Lung (tissue), 12 donors: ENCODE results near the gene ARHGAP27. TPM values are rescaled to one million over a fixed set of nuclear protein-coding genes. Genes with fewer than 3 reads are reported as not detected.
A peak's percentile ranks its signal among the peaks of the same experiment; 100 is the strongest.

ENCODE experiments used
- ATAC-seq: fragments of 200-7000 bp; cut with Tn5 transposase; one replicate; pipeline ENCODE4 v1.9.1; 2020; ENCODE audit warnings: moderate number of reproducible peaks; ENCODE audit not compliant: insufficient read depth, low FRiP score
- DNase-seq, 3 donors: peaks; one replicate each; pipeline ENCODE4 v3.0.0-alpha.2; 2013 to 2017
- H3K27ac ChIP-seq, 2 donors: one replicate each; pipeline ENCODE4 v1.5.1; 2013; ENCODE audit warnings: mild to moderate bottlenecking in 2 of 2, moderate library complexity in 2 of 2, control low read depth in 1 of 2, inconsistent platforms in 1 of 2, low read depth in 1 of 2, low read length in 1 of 2
- H3K27me3 ChIP-seq, 3 donors: one replicate each; pipeline ENCODE4 v1.5.1; 2013; ENCODE audit warnings: low read length in 2 of 3; ENCODE audit not compliant: control insufficient read depth in 3 of 3, insufficient read depth in 3 of 3
- H3K36me3 ChIP-seq, 4 donors: one replicate each; pipeline ENCODE4 v1.5.1; 2013; ENCODE audit warnings: low read length in 4 of 4, mild to moderate bottlenecking in 1 of 4, moderate library complexity in 1 of 4; ENCODE audit not compliant: control insufficient read depth in 4 of 4, insufficient read depth in 4 of 4
- H3K4me1 ChIP-seq, 5 donors: one replicate each; pipeline ENCODE4 v1.5.1; 2013; ENCODE audit warnings: low read length in 5 of 5, mild to moderate bottlenecking in 2 of 5, moderate library complexity in 1 of 5; ENCODE audit not compliant: control insufficient read depth in 5 of 5, insufficient read depth in 5 of 5
- H3K4me3 ChIP-seq: one replicate; pipeline ENCODE4 v1.5.1; 2013; ENCODE audit warnings: mild to moderate bottlenecking, control low read depth, moderate library complexity
- H3K9ac ChIP-seq, 2 donors: one replicate each; pipeline ENCODE4 v1.5.1; 2013; ENCODE audit warnings: low read length in 2 of 2, control low read depth in 1 of 2; ENCODE audit not compliant: insufficient read depth in 1 of 2
- H3K9me3 ChIP-seq, 4 donors: one replicate each; pipeline ENCODE4 v1.5.1; 2013; ENCODE audit warnings: low read length in 3 of 4, mild to moderate bottlenecking in 1 of 4, moderate library complexity in 1 of 4; ENCODE audit not compliant: control insufficient read depth in 4 of 4, insufficient read depth in 3 of 4
- whole genome bisulfite sequencing, 2 donors: extraction: QIAGEN DNeasy Blood & Tissue Kit; methylation state at CpG; one replicate each; pipeline ENCODE4 v1.1.7; 2013; 5-methylcytosine and 5-hydroxymethylcytosine counted together
- polyA plus RNA-seq, 2 donors: library from polyadenylated mRNA; stranded (reverse); fragments of 200-250 nt; gene quantifications; one replicate each; pipeline ENCODE4 v1.2.1, GENCODE V29; 2013
- total RNA-seq, 2 donors: library from RNA; depleted of rRNA in 1 of 2; stranded (reverse); fragments of >200 nt in 1 of 2; gene quantifications; one replicate each; pipeline ENCODE4 v1.2.1, GENCODE V29; 2014 to 2021
- TF ChIP-seq, protein P1 (sequence below): IDR thresholded peaks from 2 replicates; pipeline ENCODE4 v1.5.1; 2012; ENCODE audit warnings: mild to moderate bottlenecking; ENCODE audit errors: control extremely low read depth, extremely low read depth
- donor health status: control.
- donor health status: control.
- donor health status: Bipolar disorder and iron deficiency.
- donor health status: healthy.
- donor health status: DM: yes; HTN: yes; CAD: no.

Gene ARHGAP27
- total and polyA plus RNA-seq, 4 donors: 42.4 to 85.8 (median 61.8) TPM

DNA sequence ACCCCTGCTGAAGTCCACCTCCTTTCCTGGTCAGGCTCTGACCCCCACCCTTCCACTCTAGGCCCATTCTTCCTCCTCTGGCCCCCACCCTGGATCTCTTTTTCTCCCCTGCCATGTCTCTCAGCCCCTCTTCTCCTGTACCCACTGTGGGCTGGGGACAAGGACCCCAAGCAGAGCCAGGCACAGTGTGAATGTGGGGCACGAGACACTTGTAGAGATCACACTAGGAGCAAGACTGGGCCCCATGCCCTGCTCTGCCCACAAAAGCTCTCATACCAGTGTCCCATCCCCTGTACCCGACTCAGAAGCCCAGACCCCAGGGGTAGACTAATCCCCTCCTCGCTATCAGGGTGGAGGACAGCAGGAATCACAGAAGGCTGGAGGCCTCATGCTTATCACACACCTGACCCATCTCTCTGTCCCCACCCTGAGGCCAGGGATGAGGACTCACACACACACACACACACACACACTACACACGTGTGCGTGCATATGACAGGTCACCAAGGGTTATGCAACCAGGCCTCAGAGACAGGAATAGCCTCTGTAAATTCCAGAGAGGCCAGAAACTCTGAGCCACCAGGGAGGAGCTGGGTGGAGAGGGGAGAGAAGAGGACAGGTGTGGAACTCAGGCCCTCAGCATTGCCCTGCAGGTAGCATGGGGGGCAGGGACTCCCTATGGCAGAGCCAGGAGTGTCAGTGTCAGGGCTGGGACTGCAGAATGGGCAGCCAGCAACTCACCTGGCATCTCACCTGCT lies 21.1 kb downstream of the ARHGAP27 start:
- Histone ChIP-seq H3K4me1 (peaks cover 4 to 39% (median 14%) of the 10 kb centered on the region in 5 donors), H3K9me3 (no peaks in the 10 kb centered on the region), H3K27me3 (no peaks in the 10 kb centered on the region), H3K36me3 (no peaks in the 10 kb centered on the region), H3K4me3 (no peak overlapping the region), H3K27ac (peak overlapping the region in 1 of 2 donors; percentile 89), H3K9ac (no peak overlapping the region)
- 64% methylated on average over 5 of the region's 5 CpGs for WGBS, 2 donors
- ATAC-seq (no peak), DNase-seq (no peak)
- TF ChIP-seq, protein P1, sequence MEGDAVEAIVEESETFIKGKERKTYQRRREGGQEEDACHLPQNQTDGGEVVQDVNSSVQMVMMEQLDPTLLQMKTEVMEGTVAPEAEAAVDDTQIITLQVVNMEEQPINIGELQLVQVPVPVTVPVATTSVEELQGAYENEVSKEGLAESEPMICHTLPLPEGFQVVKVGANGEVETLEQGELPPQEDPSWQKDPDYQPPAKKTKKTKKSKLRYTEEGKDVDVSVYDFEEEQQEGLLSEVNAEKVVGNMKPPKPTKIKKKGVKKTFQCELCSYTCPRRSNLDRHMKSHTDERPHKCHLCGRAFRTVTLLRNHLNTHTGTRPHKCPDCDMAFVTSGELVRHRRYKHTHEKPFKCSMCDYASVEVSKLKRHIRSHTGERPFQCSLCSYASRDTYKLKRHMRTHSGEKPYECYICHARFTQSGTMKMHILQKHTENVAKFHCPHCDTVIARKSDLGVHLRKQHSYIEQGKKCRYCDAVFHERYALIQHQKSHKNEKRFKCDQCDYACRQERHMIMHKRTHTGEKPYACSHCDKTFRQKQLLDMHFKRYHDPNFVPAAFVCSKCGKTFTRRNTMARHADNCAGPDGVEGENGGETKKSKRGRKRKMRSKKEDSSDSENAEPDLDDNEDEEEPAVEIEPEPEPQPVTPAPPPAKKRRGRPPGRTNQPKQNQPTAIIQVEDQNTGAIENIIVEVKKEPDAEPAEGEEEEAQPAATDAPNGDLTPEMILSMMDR: no peak

DNA sequence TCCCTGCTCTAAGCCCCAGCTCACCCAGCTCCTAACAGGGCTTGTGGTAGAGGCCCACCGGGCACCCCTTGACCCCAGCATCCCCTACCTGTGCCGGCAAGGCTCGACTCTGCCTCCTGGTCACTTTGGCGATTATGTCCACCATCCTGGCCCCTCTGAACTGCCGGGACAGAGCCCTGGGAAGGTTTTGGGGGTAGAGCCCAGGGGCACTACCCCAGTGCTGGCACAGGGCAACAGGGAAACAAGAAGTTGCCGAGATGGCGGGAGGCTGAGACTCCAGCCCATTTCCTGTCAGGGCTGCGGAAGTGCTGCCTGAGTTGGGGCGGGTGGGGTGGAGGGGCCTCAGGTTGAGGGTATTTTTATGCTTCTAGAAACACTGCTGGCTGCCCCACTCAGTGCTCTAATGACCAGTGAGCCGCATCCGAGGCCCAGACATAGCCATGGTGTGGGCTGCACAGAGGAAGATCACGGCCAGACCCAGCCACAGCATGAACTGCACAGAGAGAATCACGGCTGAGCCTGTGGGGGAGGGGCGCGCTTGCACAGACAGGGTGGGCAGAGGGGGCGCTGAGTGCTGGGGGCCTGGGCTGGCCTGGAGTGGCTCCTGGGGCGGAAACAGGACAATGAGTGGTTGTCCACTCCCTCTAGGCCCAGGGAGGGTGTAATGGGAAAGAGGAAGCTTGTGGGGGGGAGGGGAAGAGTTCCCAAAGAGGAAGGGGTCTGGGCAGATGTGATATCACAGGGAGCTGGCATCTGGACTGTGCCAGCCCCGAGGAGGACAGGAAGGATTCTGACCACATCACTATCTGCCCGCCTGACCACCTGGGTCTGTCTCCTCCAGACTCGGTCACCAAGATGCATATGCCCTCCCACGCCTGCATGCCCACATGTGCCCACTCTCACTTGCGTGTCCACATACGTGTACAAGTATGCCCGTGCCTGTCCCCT lies 22.3 kb downstream of the ARHGAP27 start:
- ATAC-seq (no peak), DNase-seq (peak in 1 of 3 donors; percentile 45)
- H3K4me3 ChIP-seq: peak overlapping the region; percentile 18
- H3K27me3 ChIP-seq: no peaks in the 10 kb centered on the region
- peaks cover 4 to 39% (median 16%) of the 10 kb centered on the region in 5 donors for H3K4me1 ChIP-seq
- TF ChIP-seq, protein P1: no peak
- WGBS, 2 donors: 13 to 44% methylated on average over 23 to 24 of the region's 24 CpGs
- peaks cover 0 to 3% (median 0%) of the 10 kb centered on the region in 4 donors for H3K36me3 ChIP-seq
- H3K9me3 ChIP-seq: no peaks in the 10 kb centered on the region
- H3K27ac ChIP-seq: peak overlapping the region; percentile 10 to 89
- H3K9ac ChIP-seq: no peak overlapping the region

DNA sequence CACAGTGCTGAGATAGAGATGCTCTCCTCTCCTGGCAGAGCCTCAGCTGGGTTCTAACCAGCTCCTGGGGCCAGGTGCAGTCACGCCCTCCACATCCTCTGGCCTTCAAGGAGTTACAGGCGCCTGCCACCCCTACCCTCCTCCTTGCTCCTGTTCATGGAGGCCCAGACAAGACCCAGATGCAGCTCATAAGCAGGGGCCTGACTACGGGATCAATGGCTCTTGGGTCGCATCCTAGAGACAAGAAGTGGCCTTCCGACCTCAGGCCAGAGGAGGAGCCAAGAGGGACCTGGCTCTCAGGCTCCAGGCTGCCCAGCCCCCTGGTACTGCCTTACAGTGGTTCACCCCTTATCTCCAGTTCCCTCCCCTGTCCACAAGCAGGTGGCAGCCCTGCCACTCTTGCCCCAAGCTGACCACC lies 23.0 kb downstream of the ARHGAP27 start:
- Histone ChIP-seq H3K4me1 (peaks cover 4 to 39% (median 16%) of the 10 kb centered on the region in 5 donors), H3K9me3 (no peaks in the 10 kb centered on the region), H3K9ac (no peak overlapping the region), H3K27me3 (no peaks in the 10 kb centered on the region), H3K4me3 (peak overlapping the region; percentile 18), H3K27ac (peak overlapping the region; percentile 10 to 89), H3K36me3 (peaks cover 0 to 10% (median 0%) of the 10 kb centered on the region in 4 donors)
- TF ChIP-seq, protein P1: no peak
- WGBS, 2 donors: 36 to 53% methylated on average over 5 of the region's 5 CpGs
- no peak for ATAC-seq
- DNase-seq: no peak
